HG02981 (cell line): Measurements from ENCODE around the gene PLA2G2F.

Source experiments
- ATAC-seq: cut with Tn5 transposase; IDR thresholded peaks from one replicate; pipeline ENCODE4 v1.9.1; 2021; ENCODE audit warnings: mild to moderate bottlenecking, moderate library complexity; ENCODE audit not compliant: unreplicated experiment

PLA2G2F gene

GRCh38 chr1:20142001-20142710 is 3.0 kb downstream of the PLA2G2F start:
- ATAC-seq = no peak

- no peak for ATAC-seq
These were observed 4.2 kb downstream of the PLA2G2F start for GRCh38 chr1:20143318-20143717.

- no peak for ATAC-seq
These were observed 4.8 kb downstream of the PLA2G2F start for GRCh38 chr1:20143734-20144565.

- ATAC-seq = no peak
These were observed 8.9 kb downstream of the PLA2G2F start for GRCh38 chr1:20147846-20148570.

GRCh38 chr1:20148571-20149500 is 9.7 kb downstream of the PLA2G2F start:
- ATAC-seq = no peak

- no peak for ATAC-seq
These were observed 10.6 kb downstream of the PLA2G2F start for GRCh38 chr1:20149601-20150325.

- ATAC-seq = no peak
These were observed 11.2 kb downstream of the PLA2G2F start for GRCh38 chr1:20150326-20150705.

GRCh38 chr1:20150969-20151368 is 11.8 kb downstream of the PLA2G2F start:
- ATAC-seq = no peak

- peak; percentile 77 for ATAC-seq
These were observed 12.9 kb downstream of the PLA2G2F start for GRCh38 chr1:20151906-20152598.

GRCh38 chr1:20152599-20152930 is 13.4 kb downstream of the PLA2G2F start:
- ATAC-seq = no peak

GRCh38 chr1:20153000-20153418 is 13.9 kb downstream of the PLA2G2F start:
- no peak for ATAC-seq

GRCh38 chr1:20154301-20154831 is 15.2 kb downstream of the PLA2G2F start:
- no peak for ATAC-seq

GRCh38 chr1:20158358-20159070 is 19.4 kb downstream of the PLA2G2F start:
- ATAC-seq = no peak

GRCh38 chr1:20160034-20160433 is 20.9 kb downstream of the PLA2G2F start:
- ATAC-seq = no peak

- no peak for ATAC-seq
These were observed 25.6 kb downstream of the PLA2G2F start for GRCh38 chr1:20164694-20165202.

GRCh38 chr1:20165522-20165951 is 26.4 kb downstream of the PLA2G2F start:
- ATAC-seq = no peak

GRCh38 chr1:20166051-20166450 is 26.9 kb downstream of the PLA2G2F start:
- no peak for ATAC-seq

GRCh38 chr1:20167126-20167525 is 28.0 kb downstream of the PLA2G2F start:
- no peak for ATAC-seq
